Ovary (tissue), 9 donors: ENCODE results near the gene TACC2. TPM values are rescaled to one million over a fixed set of nuclear protein-coding genes. Genes with fewer than 3 reads are reported as not detected.

Experiments used
- DNase-seq, 5 donors: peaks; one replicate each; pipeline ENCODE4 v3.0.0-alpha.2; 2019 to 2020
- H3K27ac ChIP-seq, 2 donors: fragments of 200-600 bp; one replicate each; pipeline versions ENCODE4 v1.5.1 to v1.8.0; 2019 to 2022
- H3K27me3 ChIP-seq: fragments of 200-600 bp; one replicate; pipeline ENCODE4 v1.8.0; 2022
- H3K36me3 ChIP-seq: fragments of 200-600 bp; sonication (generic); one replicate; pipeline ENCODE4 v1.5.1; 2019
- H3K4me1 ChIP-seq: one replicate; pipeline ENCODE4 v1.8.1; 2013; ENCODE audit warnings: mild to moderate bottlenecking, moderate library complexity; ENCODE audit not compliant: insufficient read depth
- H3K4me3 ChIP-seq: fragments of 200-600 bp; sonication (generic); one replicate; pipeline ENCODE4 v1.5.1; 2017
- H3K9me3 ChIP-seq, 2 donors: fragments of 200-600 bp in 1 of 2; sonication (generic) in 1 of 2; one replicate each; pipeline versions ENCODE4 v1.5.1 to v1.8.1; 2013 to 2019; ENCODE audit warnings: mild to moderate bottlenecking in 1 of 2, moderate library complexity in 1 of 2
- CTCF ChIP-seq, 3 donors: fragments of 450-650 bp in 2 of 3; fragments of 200-600 bp in 1 of 3; IDR thresholded peaks; one replicate each; pipeline versions ENCODE4 v1.5.1 to v1.8.0; 2016 to 2022; ENCODE audit warnings: antibody characterized with exemption in 3 of 3, mild to moderate bottlenecking in 1 of 3
- EP300 ChIP-seq: sonication (generic); formaldehyde crosslinking; IDR thresholded peaks from one replicate; pipeline ENCODE4 v1.6.1; 2017; ENCODE audit warnings: antibody characterized with exemption
- POLR2A ChIP-seq: fragments of 450-650 bp; IDR thresholded peaks from one replicate; pipeline ENCODE4 v1.6.1; 2017; ENCODE audit warnings: antibody characterized with exemption, mild to moderate bottlenecking, moderate library complexity
- WGBS, 3 donors: extraction: QIAGEN DNeasy Blood & Tissue Kit in 1 of 3; methylation state at CpG; one replicate each; pipeline versions ENCODE4 v1.1.5 to v1.1.7; 2013 to 2017; 5-methylcytosine and 5-hydroxymethylcytosine counted together
- intact Hi-C, 4 donors: fragments of 100-400 bp; cut with DNase I; formaldehyde crosslinking; loops; one replicate each; pipeline versions ENCODE4 v1.11.0 to v1.15.1; 2022 to 2023
- polyA plus RNA-seq, 2 donors: library from polyadenylated mRNA; stranded (reverse); fragments of 200-250 nt in 1 of 2; fragments of 350-450 nt in 1 of 2; fragmentation: Illumina TruSeq in 1 of 2; extraction: RNeasy Lipid Tissue Mini Kit (QIAGEN cat#74804) in 1 of 2; gene quantifications; one replicate each; pipeline ENCODE4 v1.2.3, GENCODE V29; 2013 to 2014
- total RNA-seq, 7 donors: library from RNA; depleted of rRNA in 2 of 7; stranded (reverse); fragments of >200 nt in 2 of 7; fragmentation: NEBNext Ultra II Directional in 3 of 7; extraction: Animal tissue kit (Norgen Biotek cat#: 25700) in 3 of 7; gene quantifications; one replicate each; pipeline versions ENCODE4 v1.1.0 to v1.2.4, GENCODE V29; 2016 to 2023
- donor health status: DM: no; HTN: no; CAD: no; lungs with moderate emphysema.
- donor health status: DM: no; HTN: no; CAD: no.
- donor health status: Bipolar disorder and iron deficiency.
- donor health status: DM: yes; HTN: yes; CAD: no.
- donor health status: DM: no; HTN: no; CAD: no.
- donor health status: DM: yes; HTN: yes; CAD: no.

The TACC2 gene
- total and polyA plus RNA-seq, 9 donors, result 6.1 to 66.4 (median 14.2) TPM

DNA sequence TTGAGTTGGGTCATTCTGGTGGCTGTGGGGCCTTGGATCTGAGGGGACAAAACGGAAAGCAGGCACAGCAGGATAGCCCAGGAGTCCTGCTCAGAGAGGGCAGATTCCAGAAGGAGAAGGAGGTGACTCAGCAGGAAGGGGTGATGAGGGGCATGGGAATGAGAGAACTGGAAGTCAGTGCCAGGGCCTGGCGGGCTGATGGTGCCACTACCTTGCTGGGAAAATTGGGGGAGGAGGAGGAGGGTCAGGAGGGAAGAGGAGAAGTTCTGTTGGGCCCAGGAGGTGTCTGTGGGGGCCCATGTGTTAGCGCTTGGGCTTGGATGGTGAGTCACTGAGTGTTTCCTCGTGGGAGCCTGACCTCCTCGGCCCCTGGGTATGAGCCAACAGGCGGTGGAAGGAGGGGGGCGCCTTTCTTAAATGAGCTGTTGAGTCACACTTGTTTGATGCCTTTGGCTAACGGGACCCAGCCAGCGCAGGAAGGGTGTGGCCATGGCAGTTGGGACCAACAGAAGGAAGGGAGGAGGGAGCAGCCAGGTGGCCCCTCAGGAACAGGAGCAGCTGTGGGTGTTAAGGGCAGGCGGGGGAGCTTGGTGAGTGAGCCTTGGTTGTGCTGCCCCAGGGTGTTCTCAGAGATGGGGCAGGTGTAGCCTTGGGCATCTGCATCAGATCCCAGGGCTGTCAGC is 152.1 kb downstream of the TACC2 start:
- no peak for TF ChIP-seq EP300
- TF ChIP-seq POLR2A, result no peak
- TF ChIP-seq CTCF (IDR thresholded peaks at IDR 0.05), result no peak
- DNase-seq, result peak; percentile 83 to 94 (median 87)
- WGBS, 3 donors, result 30 to 38% (median 35%) methylated on average over 10 of the region's 10 CpGs
- peaks cover 23% of the 10 kb centered on the region for H3K4me1 ChIP-seq
- H3K4me3 ChIP-seq, result no peak overlapping the region
- H3K9me3 ChIP-seq, result no peaks in the 10 kb centered on the region
- H3K36me3 ChIP-seq, result no peaks in the 10 kb centered on the region
- H3K27ac ChIP-seq, result peak overlapping the region; percentile 37 to 70
- intact Hi-C loops, result no loop called here
- H3K27me3 ChIP-seq, result no peaks in the 10 kb centered on the region

DNA sequence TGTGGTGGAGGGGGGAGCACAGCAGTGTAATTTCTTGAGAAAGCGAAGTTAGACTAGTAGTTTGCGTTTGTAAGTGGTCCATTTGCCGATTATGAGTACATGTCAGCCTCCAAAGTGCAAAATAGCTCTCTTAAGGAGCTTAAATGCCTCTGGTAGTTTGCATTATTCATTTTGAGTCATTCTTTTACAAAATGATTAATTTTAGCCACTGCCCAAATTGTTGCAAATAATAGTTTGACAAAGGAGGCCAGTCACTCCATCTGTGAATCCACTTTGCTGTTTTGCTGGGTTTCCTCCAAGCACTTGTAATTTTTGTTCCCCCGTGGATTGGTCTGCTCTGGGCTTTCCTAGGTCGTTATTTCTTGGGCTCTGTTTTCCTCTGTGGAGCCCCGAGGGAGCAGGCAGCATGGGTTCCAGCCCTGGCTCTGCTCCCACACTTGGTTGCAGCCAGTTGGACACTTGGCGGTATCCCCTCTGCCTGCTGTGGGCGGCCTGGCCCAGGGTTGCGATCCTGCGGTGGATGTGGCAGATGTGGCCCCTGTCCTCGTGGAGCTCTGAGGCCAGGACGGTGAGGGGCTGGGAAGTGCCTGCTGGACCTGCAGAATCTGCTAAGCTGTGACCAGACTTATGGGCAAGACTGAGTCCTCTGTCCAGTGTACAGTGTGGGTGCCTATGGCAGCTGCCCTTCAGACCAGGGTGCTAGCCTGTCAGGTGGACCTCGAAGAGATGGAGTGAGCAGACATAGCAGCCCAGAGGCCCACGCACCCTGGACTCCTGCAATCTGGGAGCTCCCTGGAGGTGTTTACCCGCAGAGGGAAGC is 153.1 kb downstream of the TACC2 start:
- intact Hi-C loops, result no loop called here
- no peak for DNase-seq
- H3K36me3 ChIP-seq, result no peaks in the 10 kb centered on the region
- no peak overlapping the region for H3K4me3 ChIP-seq
- H3K9me3 ChIP-seq, result no peaks in the 10 kb centered on the region
- WGBS, 3 donors, result 62 to 73% (median 67%) methylated on average over 13 to 15 of the region's 15 CpGs
- H3K4me1 ChIP-seq, result peaks cover 23% of the 10 kb centered on the region
- no peaks in the 10 kb centered on the region for H3K27me3 ChIP-seq
- TF ChIP-seq EP300, result no peak
- TF ChIP-seq CTCF (IDR thresholded peaks at IDR 0.05), result no peak
- peak overlapping the region in 1 of 2 donors; percentile 70 for H3K27ac ChIP-seq

DNA sequence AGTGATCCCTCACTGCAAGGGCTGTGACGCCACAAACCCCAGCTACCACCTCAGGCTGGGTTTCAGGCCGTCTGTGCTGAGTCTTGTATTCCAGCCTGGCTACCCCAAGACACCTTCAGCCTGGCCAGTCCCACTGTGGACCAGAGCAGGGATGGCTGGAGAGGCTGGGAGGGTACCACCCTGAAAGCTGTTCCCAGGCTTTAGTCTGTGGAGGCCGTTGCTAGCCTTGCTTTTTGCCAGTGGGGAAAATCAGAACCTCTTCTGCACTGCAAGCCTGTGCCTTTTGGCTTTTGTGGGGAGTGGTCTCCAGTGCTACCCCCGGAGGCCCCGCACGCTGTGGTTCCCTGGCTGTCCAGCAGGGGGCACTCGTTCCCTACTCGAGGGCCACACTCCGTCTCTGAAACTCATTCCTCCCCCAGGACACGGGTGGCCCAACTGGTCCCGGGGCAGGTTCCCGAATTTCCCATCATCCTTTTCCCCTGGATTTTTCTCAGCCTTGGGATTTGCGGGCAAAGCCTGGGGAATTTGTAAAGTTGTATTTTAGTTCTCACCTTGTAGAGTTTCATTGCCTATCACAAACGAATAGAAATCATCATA is 153.8 kb downstream of the TACC2 start:
- Histone ChIP-seq H3K4me3 (no peak overlapping the region), H3K4me1 (peaks cover 23% of the 10 kb centered on the region), H3K27me3 (no peaks in the 10 kb centered on the region), H3K9me3 (no peaks in the 10 kb centered on the region), H3K27ac (no peak overlapping the region), H3K36me3 (no peaks in the 10 kb centered on the region)
- DNase-seq, result no peak
- TF ChIP-seq EP300 (no peak), POLR2A (no peak), CTCF (IDR thresholded peaks at IDR 0.05) (peak in 1 of 3 donors; percentile 11)
- WGBS, 3 donors, result 54 to 66% (median 64%) methylated on average over 14 of the region's 14 CpGs
- intact Hi-C loops, result no loop called here

DNA sequence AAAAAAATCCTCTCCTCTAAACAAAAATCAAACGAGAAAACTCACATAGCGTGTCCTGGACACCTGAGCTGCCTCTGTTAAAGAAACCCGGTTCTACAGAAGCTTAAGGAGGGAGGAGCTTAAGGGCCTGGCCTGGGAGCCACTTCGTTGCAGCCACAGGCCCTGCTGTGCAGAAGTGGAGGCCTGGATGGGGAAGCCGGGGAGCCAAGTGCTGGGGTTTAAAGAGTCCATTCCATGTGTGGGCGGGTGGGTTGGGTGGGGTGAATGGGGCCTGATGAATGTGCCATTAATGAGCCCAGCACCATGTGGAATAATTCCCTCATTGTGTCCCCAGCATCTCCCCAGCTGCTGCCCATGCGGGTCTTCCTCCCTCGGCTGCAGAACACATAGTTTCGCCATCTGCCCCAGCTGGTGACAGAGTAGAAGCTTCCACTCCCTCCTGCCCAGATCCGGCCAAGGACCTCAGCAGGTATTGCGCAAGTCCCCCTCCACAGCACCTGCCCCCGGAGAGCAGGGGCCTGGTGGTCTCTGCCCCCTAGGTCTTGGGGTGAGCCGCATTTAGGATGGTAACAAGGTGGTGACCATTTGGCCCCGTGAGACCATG is 154.4 kb downstream of the TACC2 start:
- DNase-seq, result no peak
- H3K27me3 ChIP-seq, result no peaks in the 10 kb centered on the region
- H3K36me3 ChIP-seq, result no peaks in the 10 kb centered on the region
- TF ChIP-seq POLR2A (no peak), CTCF (IDR thresholded peaks at IDR 0.05) (no peak), EP300 (no peak)
- H3K4me1 ChIP-seq, result peaks cover 23% of the 10 kb centered on the region
- no peak overlapping the region for H3K27ac ChIP-seq
- intact Hi-C loops, result no loop called here
- WGBS, 3 donors, result 88 to 89% (median 88%) methylated on average over 13 to 14 of the region's 14 CpGs
- H3K9me3 ChIP-seq, result no peaks in the 10 kb centered on the region
- no peak overlapping the region for H3K4me3 ChIP-seq
